ENCODE measurements around the gene TMEM233. TPM values are rescaled to one million over a fixed set of nuclear protein-coding genes. Genes with fewer than 3 reads are reported as not detected.

The TMEM233 gene
- total and polyA plus RNA-seq, 2 experiments from 2014 or later = 0.24 to 0.71 TPM

DNA sequence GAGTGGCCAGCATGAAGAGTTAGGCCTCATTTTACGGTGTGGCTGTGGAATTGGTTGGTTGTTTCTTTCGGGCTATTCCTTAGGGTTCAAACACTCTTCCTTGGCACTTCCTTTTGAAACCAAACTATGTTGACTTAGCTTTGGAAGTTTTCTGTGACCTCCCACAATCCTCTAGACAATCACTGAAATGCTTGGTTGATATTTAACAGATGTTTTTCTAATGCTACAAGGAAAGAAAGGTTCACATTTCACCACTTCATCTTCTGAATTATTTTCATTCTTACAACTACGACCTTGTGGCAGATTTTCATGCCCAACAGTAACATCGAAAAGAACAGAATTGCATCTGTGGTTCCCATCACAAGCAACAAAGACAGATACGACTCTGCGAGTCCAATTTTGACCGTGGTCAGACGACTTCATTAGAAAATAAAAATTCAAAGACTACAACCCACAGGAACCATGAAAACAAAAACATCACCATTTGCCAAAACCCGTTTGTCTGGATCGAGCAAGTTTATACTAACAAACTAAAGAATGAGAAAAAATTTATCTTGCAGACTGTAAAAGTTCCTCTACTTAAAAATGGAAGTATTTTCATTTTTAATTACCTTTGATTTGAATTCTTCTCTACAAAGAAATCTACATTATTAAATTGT lies 91.3 kb downstream of the TMEM233 start:
- H3K27ac ChIP-seq (ENCODE audit: low read depth) = no peak overlapping the region
- H4K20me1 ChIP-seq (replicated peaks; ENCODE audit: insufficient read depth) = no peaks in the 10 kb centered on the region; the same call in 1 of the 2 replicates
- H3K36me3 ChIP-seq (ENCODE audit: insufficient read depth) = peaks cover 6% of the 10 kb centered on the region
- DNase-seq (ENCODE audit: low spot score) (no peak), ATAC-seq (no peak)
- no peaks in the 10 kb centered on the region for H3K27me3 ChIP-seq (ENCODE audit: insufficient read depth)
- 0 out of 2 replicates have a peak, but pooled peaks cover 4% of the 10 kb centered on the region for H3K9me2 ChIP-seq (ENCODE audit: insufficient read depth)
- Mint-ChIP-seq H3K4me1 (peaks cover 8% of the 10 kb centered on the region; the same call in 2 of the 3 replicates), H3K27ac (no peak overlapping the region), H3K27me3 (ENCODE audit: insufficient read depth, low read depth, poor library complexity) (no peaks in the 10 kb centered on the region), H3K36me3 (ENCODE audit: low read depth) (peaks cover 53% of the 10 kb centered on the region), H3K4me3 (no peak overlapping the region), H3K9me3 (no peaks in the 10 kb centered on the region)
- no peak overlapping the region for H2AFZ ChIP-seq
- TF ChIP-seq, protein P1, sequence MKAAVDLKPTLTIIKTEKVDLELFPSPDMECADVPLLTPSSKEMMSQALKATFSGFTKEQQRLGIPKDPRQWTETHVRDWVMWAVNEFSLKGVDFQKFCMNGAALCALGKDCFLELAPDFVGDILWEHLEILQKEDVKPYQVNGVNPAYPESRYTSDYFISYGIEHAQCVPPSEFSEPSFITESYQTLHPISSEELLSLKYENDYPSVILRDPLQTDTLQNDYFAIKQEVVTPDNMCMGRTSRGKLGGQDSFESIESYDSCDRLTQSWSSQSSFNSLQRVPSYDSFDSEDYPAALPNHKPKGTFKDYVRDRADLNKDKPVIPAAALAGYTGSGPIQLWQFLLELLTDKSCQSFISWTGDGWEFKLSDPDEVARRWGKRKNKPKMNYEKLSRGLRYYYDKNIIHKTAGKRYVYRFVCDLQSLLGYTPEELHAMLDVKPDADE (IDR thresholded peaks at IDR 0.05) = no peak
- TF ChIP-seq, protein P2, sequence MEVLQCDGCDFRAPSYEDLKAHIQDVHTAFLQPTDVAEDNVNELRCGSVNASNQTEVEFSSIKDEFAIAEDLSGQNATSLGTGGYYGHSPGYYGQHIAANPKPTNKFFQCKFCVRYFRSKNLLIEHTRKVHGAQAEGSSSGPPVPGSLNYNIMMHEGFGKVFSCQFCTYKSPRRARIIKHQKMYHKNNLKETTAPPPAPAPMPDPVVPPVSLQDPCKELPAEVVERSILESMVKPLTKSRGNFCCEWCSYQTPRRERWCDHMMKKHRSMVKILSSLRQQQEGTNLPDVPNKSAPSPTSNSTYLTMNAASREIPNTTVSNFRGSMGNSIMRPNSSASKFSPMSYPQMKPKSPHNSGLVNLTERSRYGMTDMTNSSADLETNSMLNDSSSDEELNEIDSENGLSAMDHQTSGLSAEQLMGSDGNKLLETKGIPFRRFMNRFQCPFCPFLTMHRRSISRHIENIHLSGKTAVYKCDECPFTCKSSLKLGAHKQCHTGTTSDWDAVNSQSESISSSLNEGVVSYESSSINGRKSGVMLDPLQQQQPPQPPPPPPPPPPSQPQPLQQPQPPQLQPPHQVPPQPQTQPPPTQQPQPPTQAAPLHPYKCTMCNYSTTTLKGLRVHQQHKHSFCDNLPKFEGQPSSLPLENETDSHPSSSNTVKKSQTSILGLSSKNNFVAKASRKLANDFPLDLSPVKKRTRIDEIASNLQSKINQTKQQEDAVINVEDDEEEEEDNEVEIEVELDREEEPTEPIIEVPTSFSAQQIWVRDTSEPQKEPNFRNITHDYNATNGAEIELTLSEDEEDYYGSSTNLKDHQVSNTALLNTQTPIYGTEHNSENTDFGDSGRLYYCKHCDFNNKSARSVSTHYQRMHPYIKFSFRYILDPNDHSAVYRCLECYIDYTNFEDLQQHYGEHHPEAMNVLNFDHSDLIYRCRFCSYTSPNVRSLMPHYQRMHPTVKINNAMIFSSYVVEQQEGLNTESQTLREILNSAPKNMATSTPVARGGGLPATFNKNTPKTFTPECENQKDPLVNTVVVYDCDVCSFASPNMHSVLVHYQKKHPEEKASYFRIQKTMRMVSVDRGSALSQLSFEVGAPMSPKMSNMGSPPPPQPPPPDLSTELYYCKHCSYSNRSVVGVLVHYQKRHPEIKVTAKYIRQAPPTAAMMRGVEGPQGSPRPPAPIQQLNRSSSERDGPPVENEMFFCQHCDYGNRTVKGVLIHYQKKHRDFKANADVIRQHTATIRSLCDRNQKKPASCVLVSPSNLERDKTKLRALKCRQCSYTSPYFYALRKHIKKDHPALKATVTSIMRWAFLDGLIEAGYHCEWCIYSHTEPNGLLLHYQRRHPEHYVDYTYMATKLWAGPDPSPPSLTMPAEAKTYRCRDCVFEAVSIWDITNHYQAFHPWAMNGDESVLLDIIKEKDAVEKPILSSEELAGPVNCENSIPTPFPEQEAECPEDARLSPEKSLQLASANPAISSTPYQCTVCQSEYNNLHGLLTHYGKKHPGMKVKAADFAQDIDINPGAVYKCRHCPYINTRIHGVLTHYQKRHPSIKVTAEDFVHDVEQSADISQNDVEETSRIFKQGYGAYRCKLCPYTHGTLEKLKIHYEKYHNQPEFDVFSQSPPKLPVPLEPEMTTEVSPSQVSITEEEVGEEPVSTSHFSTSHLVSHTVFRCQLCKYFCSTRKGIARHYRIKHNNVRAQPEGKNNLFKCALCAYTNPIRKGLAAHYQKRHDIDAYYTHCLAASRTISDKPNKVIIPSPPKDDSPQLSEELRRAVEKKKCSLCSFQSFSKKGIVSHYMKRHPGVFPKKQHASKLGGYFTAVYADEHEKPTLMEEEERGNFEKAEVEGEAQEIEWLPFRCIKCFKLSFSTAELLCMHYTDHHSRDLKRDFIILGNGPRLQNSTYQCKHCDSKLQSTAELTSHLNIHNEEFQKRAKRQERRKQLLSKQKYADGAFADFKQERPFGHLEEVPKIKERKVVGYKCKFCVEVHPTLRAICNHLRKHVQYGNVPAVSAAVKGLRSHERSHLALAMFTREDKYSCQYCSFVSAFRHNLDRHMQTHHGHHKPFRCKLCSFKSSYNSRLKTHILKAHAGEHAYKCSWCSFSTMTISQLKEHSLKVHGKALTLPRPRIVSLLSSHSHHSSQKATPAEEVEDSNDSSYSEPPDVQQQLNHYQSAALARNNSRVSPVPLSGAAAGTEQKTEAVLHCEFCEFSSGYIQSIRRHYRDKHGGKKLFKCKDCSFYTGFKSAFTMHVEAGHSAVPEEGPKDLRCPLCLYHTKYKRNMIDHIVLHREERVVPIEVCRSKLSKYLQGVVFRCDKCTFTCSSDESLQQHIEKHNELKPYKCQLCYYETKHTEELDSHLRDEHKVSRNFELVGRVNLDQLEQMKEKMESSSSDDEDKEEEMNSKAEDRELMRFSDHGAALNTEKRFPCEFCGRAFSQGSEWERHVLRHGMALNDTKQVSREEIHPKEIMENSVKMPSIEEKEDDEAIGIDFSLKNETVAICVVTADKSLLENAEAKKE (CRISPR knock-in tag; IDR thresholded peaks at IDR 0.05) = no peak
- TF ChIP-seq ZNF114 (CRISPR knock-in tag; IDR thresholded peaks at IDR 0.05) (no peak), CREB1 (CRISPR knock-in tag; IDR thresholded peaks at IDR 0.05; ENCODE audit: low read depth) (no peak), EZH2 (IDR thresholded peaks at IDR 0.05; ENCODE audit: low read depth, unreplicated experiment) (no peak), JUNB (IDR thresholded peaks at IDR 0.05; ENCODE audit: unreplicated experiment) (no peak)
- TF ChIP-seq, protein P3, sequence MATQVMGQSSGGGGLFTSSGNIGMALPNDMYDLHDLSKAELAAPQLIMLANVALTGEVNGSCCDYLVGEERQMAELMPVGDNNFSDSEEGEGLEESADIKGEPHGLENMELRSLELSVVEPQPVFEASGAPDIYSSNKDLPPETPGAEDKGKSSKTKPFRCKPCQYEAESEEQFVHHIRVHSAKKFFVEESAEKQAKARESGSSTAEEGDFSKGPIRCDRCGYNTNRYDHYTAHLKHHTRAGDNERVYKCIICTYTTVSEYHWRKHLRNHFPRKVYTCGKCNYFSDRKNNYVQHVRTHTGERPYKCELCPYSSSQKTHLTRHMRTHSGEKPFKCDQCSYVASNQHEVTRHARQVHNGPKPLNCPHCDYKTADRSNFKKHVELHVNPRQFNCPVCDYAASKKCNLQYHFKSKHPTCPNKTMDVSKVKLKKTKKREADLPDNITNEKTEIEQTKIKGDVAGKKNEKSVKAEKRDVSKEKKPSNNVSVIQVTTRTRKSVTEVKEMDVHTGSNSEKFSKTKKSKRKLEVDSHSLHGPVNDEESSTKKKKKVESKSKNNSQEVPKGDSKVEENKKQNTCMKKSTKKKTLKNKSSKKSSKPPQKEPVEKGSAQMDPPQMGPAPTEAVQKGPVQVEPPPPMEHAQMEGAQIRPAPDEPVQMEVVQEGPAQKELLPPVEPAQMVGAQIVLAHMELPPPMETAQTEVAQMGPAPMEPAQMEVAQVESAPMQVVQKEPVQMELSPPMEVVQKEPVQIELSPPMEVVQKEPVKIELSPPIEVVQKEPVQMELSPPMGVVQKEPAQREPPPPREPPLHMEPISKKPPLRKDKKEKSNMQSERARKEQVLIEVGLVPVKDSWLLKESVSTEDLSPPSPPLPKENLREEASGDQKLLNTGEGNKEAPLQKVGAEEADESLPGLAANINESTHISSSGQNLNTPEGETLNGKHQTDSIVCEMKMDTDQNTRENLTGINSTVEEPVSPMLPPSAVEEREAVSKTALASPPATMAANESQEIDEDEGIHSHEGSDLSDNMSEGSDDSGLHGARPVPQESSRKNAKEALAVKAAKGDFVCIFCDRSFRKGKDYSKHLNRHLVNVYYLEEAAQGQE (IDR thresholded peaks at IDR 0.05; ENCODE audit: unreplicated experiment) = no peak
- TF ChIP-seq, protein P4, sequence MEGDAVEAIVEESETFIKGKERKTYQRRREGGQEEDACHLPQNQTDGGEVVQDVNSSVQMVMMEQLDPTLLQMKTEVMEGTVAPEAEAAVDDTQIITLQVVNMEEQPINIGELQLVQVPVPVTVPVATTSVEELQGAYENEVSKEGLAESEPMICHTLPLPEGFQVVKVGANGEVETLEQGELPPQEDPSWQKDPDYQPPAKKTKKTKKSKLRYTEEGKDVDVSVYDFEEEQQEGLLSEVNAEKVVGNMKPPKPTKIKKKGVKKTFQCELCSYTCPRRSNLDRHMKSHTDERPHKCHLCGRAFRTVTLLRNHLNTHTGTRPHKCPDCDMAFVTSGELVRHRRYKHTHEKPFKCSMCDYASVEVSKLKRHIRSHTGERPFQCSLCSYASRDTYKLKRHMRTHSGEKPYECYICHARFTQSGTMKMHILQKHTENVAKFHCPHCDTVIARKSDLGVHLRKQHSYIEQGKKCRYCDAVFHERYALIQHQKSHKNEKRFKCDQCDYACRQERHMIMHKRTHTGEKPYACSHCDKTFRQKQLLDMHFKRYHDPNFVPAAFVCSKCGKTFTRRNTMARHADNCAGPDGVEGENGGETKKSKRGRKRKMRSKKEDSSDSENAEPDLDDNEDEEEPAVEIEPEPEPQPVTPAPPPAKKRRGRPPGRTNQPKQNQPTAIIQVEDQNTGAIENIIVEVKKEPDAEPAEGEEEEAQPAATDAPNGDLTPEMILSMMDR (conservative IDR thresholded peaks at IDR 0.05; ENCODE audit: low read depth in 2 of 2) = no peak
- no peak overlapping the region for H3K4me2 ChIP-seq
- no peaks in the 10 kb centered on the region for H3K79me2 ChIP-seq (replicated peaks; ENCODE audit: insufficient read depth)
- 0 out of 2 replicates have a peak, but pooled peaks cover 3% of the 10 kb centered on the region for H3F3A ChIP-seq (replicated peaks; ENCODE audit: low read depth)
- no peak overlapping the region for H3K4me3 ChIP-seq
- no peaks in the 10 kb centered on the region for H3K4me1 ChIP-seq (ENCODE audit: insufficient read depth)

Measured in GM23338 (cell line).